ENCODE measurements around the gene POSTN.

- TF ChIP-seq, protein P1, sequence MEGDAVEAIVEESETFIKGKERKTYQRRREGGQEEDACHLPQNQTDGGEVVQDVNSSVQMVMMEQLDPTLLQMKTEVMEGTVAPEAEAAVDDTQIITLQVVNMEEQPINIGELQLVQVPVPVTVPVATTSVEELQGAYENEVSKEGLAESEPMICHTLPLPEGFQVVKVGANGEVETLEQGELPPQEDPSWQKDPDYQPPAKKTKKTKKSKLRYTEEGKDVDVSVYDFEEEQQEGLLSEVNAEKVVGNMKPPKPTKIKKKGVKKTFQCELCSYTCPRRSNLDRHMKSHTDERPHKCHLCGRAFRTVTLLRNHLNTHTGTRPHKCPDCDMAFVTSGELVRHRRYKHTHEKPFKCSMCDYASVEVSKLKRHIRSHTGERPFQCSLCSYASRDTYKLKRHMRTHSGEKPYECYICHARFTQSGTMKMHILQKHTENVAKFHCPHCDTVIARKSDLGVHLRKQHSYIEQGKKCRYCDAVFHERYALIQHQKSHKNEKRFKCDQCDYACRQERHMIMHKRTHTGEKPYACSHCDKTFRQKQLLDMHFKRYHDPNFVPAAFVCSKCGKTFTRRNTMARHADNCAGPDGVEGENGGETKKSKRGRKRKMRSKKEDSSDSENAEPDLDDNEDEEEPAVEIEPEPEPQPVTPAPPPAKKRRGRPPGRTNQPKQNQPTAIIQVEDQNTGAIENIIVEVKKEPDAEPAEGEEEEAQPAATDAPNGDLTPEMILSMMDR (conservative IDR thresholded peaks at IDR 0.05), result no peak
- no peak for TF ChIP-seq EZH2 (IDR thresholded peaks at IDR 0.05; ENCODE audit: low read depth)
Measured at GRCh38 chr13:37594550-37594949, 4.0 kb downstream of the POSTN start.

Measured in PC-9 (cell line).